T-helper 17 cell (primary cell): Measurements from ENCODE around the gene PHACTR2. TPM values are rescaled to one million over a fixed set of nuclear protein-coding genes. Genes with fewer than 3 reads are reported as not detected.

ENCODE experiments used
- ATAC-seq: fragments of 150-1000 bp; cut with Tn5 transposase; 2 replicates; pipeline ENCODE4 v1.10.0; 2021; ENCODE audit warnings: mild to moderate bottlenecking, moderate library complexity
- DNase-seq, 3 donors: peaks; one replicate each; pipeline versions ENCODE4 v3.0.0 to v3.0.0-alpha.2; 2020 to 2021
- H3K9me3 ChIP-seq: one replicate; pipeline ENCODE4 v1.7.0; 2013; ENCODE audit warnings: low read length, mild to moderate bottlenecking; ENCODE audit not compliant: control insufficient read depth, poor library complexity, severe bottlenecking
- H3K27ac Mint-ChIP-seq: one replicate; pipeline ENCODE4 v1.8.0; 2022; ENCODE audit warnings: mild to moderate bottlenecking, moderate library complexity, mixed read lengths
- H3K27me3 Mint-ChIP-seq: one replicate; pipeline ENCODE4 v1.8.0; 2022; ENCODE audit warnings: mixed read lengths
- H3K36me3 Mint-ChIP-seq: one replicate; pipeline ENCODE4 v1.8.0; 2022; ENCODE audit warnings: low read depth, mixed read lengths
- H3K4me1 Mint-ChIP-seq: one replicate; pipeline ENCODE4 v1.8.0; 2022; ENCODE audit warnings: mild to moderate bottlenecking, mixed read lengths
- H3K4me3 Mint-ChIP-seq: one replicate; pipeline ENCODE4 v1.8.0; 2022; ENCODE audit warnings: mild to moderate bottlenecking, moderate library complexity, mixed read lengths
- total RNA-seq, 4 donors: library from RNA in 2 of 4; stranded (reverse) in 2 of 4; gene quantifications; one replicate each; pipeline ENCODE4 v1.2.3 and lab custom pipeline; 2022 to 2026

PHACTR2 gene
- total RNA-seq, 2 donors from 2014 or later: 66.1 to 66.3 TPM

- Mint-ChIP-seq H3K4me1 (peaks cover 7% of the 10 kb centered on the region), H3K4me3 (no peak overlapping the region), H3K27me3 (no peaks in the 10 kb centered on the region), H3K36me3 (no peaks in the 10 kb centered on the region), H3K27ac (no peak overlapping the region)
- no peak for DNase-seq
- ATAC-seq: no peak
- no peaks in the 10 kb centered on the region for H3K9me3 ChIP-seq
These were observed 128.7 kb downstream of the PHACTR2 start for GRCh38 chr6:143806282-143807102.

DNA sequence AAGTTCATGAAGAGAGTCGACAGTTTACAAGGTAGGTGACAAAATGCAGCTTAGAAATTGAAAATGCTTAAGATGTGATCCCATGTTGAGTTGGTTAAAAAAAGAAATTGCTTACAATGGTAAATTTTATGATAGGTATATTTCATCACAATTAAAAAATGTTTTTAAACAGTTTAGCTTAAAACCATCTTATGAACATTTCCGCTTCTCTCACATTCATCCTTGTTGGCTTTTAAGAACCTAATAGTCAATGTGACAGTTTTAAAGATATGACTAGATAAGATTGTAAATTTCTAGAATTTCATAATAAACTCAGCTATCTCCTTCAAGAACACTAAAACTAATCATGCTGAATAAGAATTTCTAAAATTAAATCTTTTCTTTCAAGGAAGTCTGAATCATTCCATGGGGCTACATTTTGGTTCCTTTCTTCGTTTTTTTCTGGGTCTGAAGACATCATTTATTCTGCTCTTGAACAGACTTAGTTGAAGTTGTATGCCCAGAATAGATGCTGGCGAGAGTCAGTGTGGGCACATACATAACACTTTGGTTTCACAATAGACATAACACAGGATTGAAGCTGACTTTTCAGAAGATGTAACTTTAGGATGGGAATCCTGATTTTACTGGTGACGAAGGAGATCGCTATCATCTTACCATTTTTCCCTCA, 129.5 kb downstream of the PHACTR2 start:
- no peak for DNase-seq
- no peak overlapping the region for H3K4me3 Mint-ChIP-seq
- H3K4me1 Mint-ChIP-seq: peaks cover 7% of the 10 kb centered on the region
- H3K27ac Mint-ChIP-seq: no peak overlapping the region
- no peak for ATAC-seq
- H3K36me3 Mint-ChIP-seq: no peaks in the 10 kb centered on the region
- no peaks in the 10 kb centered on the region for H3K9me3 ChIP-seq
- H3K27me3 Mint-ChIP-seq: no peaks in the 10 kb centered on the region

DNA sequence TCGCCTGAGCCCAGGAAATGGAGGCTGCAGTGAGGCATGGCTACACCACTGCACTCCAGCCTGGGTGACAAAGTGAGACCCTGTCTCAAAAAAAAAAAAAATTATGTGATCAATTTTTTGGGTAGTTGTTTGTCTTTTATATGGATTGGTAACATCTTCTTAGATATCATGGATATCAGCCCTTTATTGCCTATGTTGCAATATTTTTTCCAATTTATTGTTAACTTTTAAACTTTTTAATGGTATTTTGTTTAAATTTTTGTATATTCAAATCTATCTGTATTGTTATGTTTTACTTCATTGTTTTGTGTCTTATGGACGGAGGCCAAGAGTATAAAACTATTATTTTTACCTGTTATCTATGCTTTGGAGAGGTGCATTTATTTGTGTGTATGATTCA, 133.0 kb downstream of the PHACTR2 start:
- Mint-ChIP-seq H3K36me3 (no peaks in the 10 kb centered on the region), H3K27me3 (no peaks in the 10 kb centered on the region), H3K4me3 (no peak overlapping the region), H3K27ac (no peak overlapping the region), H3K4me1 (peaks cover 2% of the 10 kb centered on the region)
- DNase-seq: no peak
- ATAC-seq: no peak
- H3K9me3 ChIP-seq: no peaks in the 10 kb centered on the region

DNA sequence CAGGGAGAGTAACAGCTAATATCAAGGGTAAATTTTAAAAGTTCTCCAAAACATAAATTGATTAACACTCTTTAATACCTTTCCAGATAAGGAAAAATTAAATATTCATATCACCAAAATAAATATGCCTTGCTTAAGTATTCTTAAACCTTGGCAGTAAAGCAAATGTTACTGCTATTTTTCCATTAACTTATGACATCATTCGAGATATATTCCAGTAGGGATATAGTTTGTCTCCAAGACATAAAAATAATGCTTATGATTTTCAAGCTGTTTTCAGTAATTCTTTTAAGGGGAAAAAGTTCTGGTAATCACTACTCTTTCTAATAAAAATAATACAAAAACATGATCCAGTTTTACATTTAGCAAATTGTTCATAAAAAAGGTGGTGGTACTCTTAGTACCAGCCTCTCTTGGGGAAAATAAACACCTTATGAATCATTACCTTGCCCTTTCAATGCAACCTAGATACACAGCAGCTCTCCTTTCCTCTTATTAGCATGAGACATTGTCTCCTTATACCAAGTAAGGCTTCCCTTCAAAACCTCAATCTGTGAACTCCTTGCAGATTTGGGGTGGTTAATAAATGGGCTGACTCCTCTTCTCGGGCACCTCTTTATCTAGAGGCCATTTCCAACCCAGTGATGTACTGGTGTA, 133.9 kb downstream of the PHACTR2 start:
- H3K27ac Mint-ChIP-seq: no peak overlapping the region
- DNase-seq (no peak), ATAC-seq (no peak)
- no peaks in the 10 kb centered on the region for H3K9me3 ChIP-seq
- H3K4me3 Mint-ChIP-seq: no peak overlapping the region
- no peaks in the 10 kb centered on the region for H3K36me3 Mint-ChIP-seq
- H3K4me1 Mint-ChIP-seq: peaks cover 2% of the 10 kb centered on the region
- H3K27me3 Mint-ChIP-seq: no peaks in the 10 kb centered on the region

- H3K36me3 Mint-ChIP-seq: peaks cover 4% of the 10 kb centered on the region
- DNase-seq (no peak), ATAC-seq (no peak)
- H3K27me3 Mint-ChIP-seq: no peaks in the 10 kb centered on the region
- H3K4me1 Mint-ChIP-seq: peaks cover 5% of the 10 kb centered on the region
- peak overlapping the region; percentile 59 for H3K27ac Mint-ChIP-seq
- H3K9me3 ChIP-seq: no peaks in the 10 kb centered on the region
- no peak overlapping the region for H3K4me3 Mint-ChIP-seq
These were observed 139.9 kb downstream of the PHACTR2 start for GRCh38 chr6:143817621-143818020.

- Mint-ChIP-seq H3K36me3 (peaks cover 10% of the 10 kb centered on the region), H3K27me3 (no peaks in the 10 kb centered on the region), H3K4me3 (no peak overlapping the region), H3K4me1 (peaks cover 8% of the 10 kb centered on the region), H3K27ac (peak overlapping the region; percentile 62)
- ATAC-seq (no peak), DNase-seq (no peak)
- H3K9me3 ChIP-seq: no peaks in the 10 kb centered on the region
These were observed 143.6 kb downstream of the PHACTR2 start for GRCh38 chr6:143821359-143821758.

GRCh38 chr6:143822584-143823024, 144.8 kb downstream of the PHACTR2 start:
- H3K36me3 Mint-ChIP-seq: peaks cover 9% of the 10 kb centered on the region
- H3K27ac Mint-ChIP-seq: peak overlapping the region; percentile 67
- no peaks in the 10 kb centered on the region for H3K27me3 Mint-ChIP-seq
- ATAC-seq: no peak
- no peak for DNase-seq
- H3K4me3 Mint-ChIP-seq: no peak overlapping the region
- H3K9me3 ChIP-seq: no peaks in the 10 kb centered on the region
- H3K4me1 Mint-ChIP-seq: peaks cover 8% of the 10 kb centered on the region

- no peaks in the 10 kb centered on the region for H3K9me3 ChIP-seq
- ATAC-seq: no peak
- Mint-ChIP-seq H3K27ac (no peak overlapping the region), H3K36me3 (peaks cover 8% of the 10 kb centered on the region), H3K27me3 (no peaks in the 10 kb centered on the region), H3K4me1 (peaks cover 8% of the 10 kb centered on the region), H3K4me3 (no peak overlapping the region)
- DNase-seq: no peak
These were observed 145.8 kb downstream of the PHACTR2 start for GRCh38 chr6:143823548-143823947.

DNA sequence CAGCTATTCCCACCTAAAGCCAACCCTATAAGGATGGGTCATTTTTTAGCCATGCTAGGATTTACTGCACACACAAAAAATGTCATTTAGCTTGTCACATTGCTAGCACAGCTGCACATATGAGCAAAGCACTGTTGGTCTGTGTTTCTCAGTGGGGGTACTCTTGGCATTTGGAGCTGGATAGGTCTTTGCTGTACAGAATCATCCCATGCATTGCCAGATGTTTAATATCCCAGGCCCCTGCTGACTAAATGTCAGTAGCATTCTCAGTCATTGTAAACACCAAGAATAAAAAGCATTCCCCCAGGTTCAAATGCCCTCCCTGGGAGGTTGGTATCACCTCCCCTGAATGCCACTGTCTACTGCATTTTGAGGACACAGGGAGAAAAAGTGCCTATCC, 150.8 kb downstream of the PHACTR2 start:
- Mint-ChIP-seq H3K27me3 (no peaks in the 10 kb centered on the region), H3K36me3 (peaks cover 4% of the 10 kb centered on the region), H3K4me1 (peaks cover 3% of the 10 kb centered on the region), H3K27ac (no peak overlapping the region), H3K4me3 (no peak overlapping the region)
- no peak for ATAC-seq
- DNase-seq: no peak
- H3K9me3 ChIP-seq: no peaks in the 10 kb centered on the region

DNA sequence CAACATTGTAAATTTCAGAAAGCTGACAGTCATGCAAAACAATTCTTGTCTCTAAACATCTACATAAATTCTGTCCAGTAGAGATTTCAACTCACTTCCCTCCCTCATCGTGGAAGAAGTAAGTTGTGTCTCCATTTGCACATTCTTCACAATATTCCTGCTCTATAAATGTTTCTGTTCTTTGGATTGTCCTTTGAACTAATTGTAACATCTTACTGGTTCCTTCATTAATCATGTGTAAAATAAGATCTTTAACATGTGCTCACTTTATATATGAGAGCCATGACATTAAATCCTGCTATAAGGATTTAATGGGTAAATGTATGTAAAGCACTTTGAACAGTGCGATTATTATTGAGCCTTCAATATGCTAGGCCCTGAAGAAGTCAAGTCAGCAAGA, 158.4 kb downstream of the PHACTR2 start:
- no peaks in the 10 kb centered on the region for H3K27me3 Mint-ChIP-seq
- no peaks in the 10 kb centered on the region for H3K36me3 Mint-ChIP-seq
- H3K4me3 Mint-ChIP-seq: no peak overlapping the region
- H3K4me1 Mint-ChIP-seq: no peaks in the 10 kb centered on the region
- H3K27ac Mint-ChIP-seq: no peak overlapping the region
- H3K9me3 ChIP-seq: no peaks in the 10 kb centered on the region
- DNase-seq (no peak), ATAC-seq (no peak)

GRCh38 chr6:143838395-143838794, 160.6 kb downstream of the PHACTR2 start:
- Mint-ChIP-seq H3K27ac (no peak overlapping the region), H3K27me3 (no peaks in the 10 kb centered on the region), H3K4me3 (no peak overlapping the region), H3K4me1 (peaks cover 3% of the 10 kb centered on the region), H3K36me3 (no peaks in the 10 kb centered on the region)
- H3K9me3 ChIP-seq: no peaks in the 10 kb centered on the region
- no peak for DNase-seq
- no peak for ATAC-seq

- Mint-ChIP-seq H3K4me3 (no peak overlapping the region), H3K36me3 (no peaks in the 10 kb centered on the region), H3K27me3 (no peaks in the 10 kb centered on the region), H3K27ac (no peak overlapping the region), H3K4me1 (peaks cover 10% of the 10 kb centered on the region)
- ATAC-seq (no peak), DNase-seq (no peak)
- H3K9me3 ChIP-seq: no peaks in the 10 kb centered on the region
These were observed 161.4 kb downstream of the PHACTR2 start for GRCh38 chr6:143839196-143839595.

DNA sequence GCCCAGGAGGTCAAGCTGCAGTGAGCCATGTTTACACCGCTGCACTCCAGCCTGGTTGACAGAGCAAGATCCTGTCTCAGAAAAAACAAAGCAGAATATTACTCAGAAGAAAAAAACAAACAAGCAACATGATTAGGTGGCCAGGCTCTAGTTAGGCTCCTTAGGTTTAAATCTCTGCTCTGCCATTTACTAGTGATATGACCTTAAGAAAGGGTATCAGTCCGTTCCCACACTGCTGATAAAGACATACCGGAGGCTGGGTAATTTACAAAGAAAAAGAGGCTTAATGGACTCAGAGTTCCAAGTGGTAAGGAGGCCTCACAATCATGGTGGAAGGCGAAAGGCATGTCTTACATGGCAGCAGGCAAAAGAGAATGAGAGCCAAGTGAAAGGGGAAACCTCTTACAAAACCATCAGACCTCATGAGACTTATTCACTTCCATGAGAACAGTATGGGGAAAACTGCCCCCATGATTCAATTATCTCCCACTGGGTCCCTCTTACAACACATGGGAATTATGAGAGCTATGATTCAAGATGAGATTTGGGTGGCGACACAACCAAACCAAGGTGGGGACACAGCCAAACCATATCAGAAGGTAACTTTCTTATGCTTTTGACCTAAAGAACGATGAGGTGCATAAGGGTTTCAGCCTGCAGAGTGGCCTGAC, 163.0 kb downstream of the PHACTR2 start:
- H3K27ac Mint-ChIP-seq: no peak overlapping the region
- peak overlapping the region; percentile 33 for H3K4me3 Mint-ChIP-seq
- peaks cover 15% of the 10 kb centered on the region for H3K4me1 Mint-ChIP-seq
- ATAC-seq (no peak), DNase-seq (no peak)
- no peaks in the 10 kb centered on the region for H3K36me3 Mint-ChIP-seq
- H3K27me3 Mint-ChIP-seq: no peaks in the 10 kb centered on the region
- H3K9me3 ChIP-seq: no peaks in the 10 kb centered on the region
